AG20443 (cell line): ENCODE results near the gene PPIP5K1.
A peak's percentile ranks its signal among the peaks of the same experiment; 100 is the strongest.
"Not testable (repeated sequence)": the region's sequence is repeated elsewhere in the genome, so short reads cannot be mapped to it uniquely, and the experiment has no call there.

Source experiments
- DNase-seq: peaks from one replicate; pipeline ENCODE4 v3.0.0; 2012; ENCODE audit warnings: low spot score, mixed read lengths

PPIP5K1 gene

GRCh38 chr15:43589778-43590466, at the start of gene PPIP5K1:
Gene PPIP5K1, minus strand, starts transcription at chr15:43590208. Its CDS starts 5,704 bp downstream, at chr15:43584504.
- DNase-seq = not testable (repeated sequence)

- DNase-seq = not testable (repeated sequence)
Observed at GRCh38 chr15:43638464-43639204, 48.6 kb upstream of the PPIP5K1 start.

GRCh38 chr15:43626937-43627336, 36.9 kb upstream of the PPIP5K1 start:
- not testable (repeated sequence) for DNase-seq

DNA sequence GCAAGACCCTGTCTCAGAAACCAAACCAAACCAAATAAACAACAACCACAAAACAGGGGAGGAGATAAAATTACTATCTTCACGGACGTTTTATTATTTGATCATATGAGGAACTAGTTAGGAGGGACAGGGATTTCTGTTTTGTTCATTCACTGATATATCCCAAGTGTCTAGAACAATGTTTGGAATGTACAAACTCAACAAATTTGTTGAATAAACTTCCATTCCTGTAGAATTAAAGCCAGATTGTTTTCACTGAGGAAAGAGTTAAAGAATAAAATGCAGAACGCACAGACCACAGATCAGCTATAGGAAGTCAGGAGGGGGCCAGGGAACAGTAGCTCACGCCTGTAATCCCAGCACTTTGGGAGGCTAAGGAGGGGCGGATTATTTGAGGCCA, 35.1 kb upstream of the PPIP5K1 start:
- DNase-seq = peak; percentile 11

DNA sequence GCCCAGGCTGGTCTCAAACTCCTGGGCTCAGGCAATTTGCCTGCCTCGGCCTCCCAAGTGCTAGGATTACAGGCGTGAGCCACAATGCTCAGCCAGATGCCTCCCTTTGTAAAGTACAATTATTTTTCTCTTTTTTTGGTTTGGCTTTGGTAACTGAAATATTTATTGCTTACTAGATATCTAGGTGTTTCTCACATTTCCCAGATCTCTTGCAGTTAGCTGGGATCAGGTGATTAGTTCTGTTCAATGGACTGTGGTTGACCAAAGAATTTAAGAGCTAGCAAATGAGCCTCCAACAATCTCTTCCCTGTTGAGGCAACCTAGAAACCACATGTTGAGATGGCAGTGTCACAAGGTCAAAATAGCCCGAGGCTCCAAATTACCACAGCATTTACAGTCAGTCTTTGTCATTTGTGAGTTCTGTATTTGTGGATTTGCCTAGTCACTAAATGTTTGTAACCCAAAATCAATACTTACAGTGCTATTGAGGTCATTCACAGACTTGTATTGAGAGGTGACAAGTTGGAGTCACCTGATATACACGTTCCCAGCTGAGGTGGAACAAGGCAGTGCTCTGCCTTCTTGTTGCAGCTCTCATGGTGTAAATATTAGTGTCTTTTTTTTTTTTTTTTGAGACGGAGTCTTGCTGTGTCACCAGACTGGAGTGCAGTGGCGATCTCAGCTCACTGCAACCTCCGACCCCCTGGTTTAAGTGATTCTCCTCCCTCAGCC, 32.2 kb upstream of the PPIP5K1 start:
- DNase-seq = not testable (repeated sequence)

GRCh38 chr15:43618700-43619099, 28.7 kb upstream of the PPIP5K1 start, which contains the start of gene STRC:
Gene STRC, minus strand, starts transcription at chr15:43618800. Its CDS starts 78 bp downstream, at chr15:43618722.
- DNase-seq = not testable (repeated sequence)

- not testable (repeated sequence) for DNase-seq
Observed at GRCh38 chr15:43617750-43618149, 27.7 kb upstream of the PPIP5K1 start.

DNA sequence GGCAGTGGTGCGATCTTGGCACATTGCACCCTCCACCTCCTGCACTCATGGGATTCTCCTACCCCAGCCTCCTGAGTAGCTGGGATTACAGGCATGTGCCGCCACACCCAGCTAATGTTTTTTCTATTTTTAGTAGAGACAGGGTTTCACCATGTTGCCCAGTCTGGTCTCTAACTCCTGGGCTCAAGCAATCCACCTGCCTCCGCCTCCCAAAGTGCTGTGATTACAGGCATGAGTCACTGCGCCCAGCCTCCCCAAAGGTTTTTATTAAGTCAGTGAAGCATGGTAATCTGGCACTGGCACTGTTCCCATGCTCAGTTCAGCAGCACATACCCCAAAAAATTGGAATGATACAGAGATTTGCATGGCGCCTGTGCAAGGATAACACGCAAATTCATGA, 12.2 kb upstream of the PPIP5K1 start:
- not testable (repeated sequence) for DNase-seq

DNA sequence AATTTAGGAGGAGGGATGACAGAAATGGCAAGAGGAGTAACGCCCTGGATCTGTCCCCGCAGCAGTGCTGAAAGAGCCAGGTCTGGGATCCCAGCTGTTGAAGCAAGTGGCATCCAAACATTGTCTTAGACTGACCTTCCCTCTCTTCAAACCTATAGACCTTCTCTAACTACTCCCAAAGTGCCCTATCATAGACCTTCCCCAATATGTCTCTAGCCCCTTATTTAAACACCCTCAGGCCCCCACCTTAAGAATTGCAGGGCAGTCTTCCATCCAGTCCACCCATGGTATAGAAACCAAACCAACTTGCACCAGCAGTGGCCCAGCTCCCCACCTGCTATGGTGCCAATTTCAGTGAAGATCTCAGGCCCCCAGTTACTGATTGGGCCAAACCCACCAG, 10.2 kb upstream of the PPIP5K1 start:
- DNase-seq = not testable (repeated sequence)

DNA sequence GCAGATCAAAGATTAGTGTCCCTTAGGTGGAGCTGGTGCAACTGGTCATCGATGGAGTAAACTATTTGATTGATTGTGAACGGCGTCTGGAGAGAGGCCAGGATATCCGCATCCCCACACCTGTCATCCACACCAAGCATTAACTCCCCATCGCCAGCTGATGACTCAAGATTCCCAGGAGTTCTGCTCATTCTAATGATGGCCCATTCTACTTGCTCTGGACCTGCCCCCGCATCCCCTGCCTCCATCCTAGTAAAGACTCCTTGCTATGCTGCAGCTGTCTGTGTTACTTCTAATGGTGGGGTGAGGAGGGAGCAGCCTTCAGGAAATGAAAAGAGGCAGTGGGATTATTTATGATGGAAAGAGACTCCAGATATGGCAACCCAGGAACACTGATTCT, 9.1 kb upstream of the PPIP5K1 start:
- DNase-seq = not testable (repeated sequence)

DNA sequence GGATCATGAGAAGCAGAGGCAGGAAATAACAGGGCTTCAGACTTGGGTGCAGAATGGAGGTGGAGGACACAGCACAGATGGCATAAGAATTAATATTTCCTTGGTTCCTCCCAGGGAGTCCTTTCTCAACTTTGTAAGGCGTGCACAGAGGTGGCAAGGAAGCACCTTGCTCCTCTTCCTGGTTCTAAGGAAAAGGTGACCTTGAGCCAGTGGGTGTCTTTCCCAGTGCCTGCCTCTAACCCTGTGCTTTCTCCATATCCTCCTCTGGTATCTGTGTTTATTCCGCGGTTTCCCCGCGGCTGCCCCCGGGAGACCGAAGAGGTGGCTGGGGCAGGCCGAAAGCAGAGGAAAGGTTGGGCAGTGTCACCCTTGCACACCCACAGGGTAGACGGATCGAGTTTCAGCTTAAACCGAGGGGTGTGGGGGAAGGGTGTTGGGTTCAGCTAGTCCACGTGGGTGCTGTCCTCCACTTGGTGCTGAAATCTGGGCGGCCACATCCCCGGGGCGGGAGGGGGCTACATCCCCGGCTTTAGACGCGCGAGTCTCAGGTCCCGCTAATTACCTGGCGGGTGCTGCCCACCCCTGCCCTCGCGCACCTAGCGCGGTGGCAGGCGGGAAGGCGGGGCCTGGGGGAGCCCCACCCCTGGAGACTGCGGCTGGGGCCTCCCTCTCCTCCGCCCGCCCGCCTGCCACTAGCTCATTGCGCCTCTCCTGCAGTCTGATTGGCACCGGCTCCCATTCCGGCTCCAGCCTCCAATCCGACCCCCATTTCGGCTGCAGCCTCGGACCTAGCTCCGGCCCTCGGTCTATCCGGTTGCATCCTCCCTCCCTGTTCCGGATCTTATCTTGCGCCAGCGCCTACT, 3.6 kb upstream of the PPIP5K1 start, which contains the start of gene CKMT1B:
CKMT1B (plus strand) TSS at position 700 of the 863 bp plus-strand sequence. CDS start 192 bp downstream, outside the sequence.
- DNase-seq = not testable (repeated sequence)

GRCh38 chr15:43592841-43593240, 2.8 kb upstream of the PPIP5K1 start:
- not testable (repeated sequence) for DNase-seq

DNA sequence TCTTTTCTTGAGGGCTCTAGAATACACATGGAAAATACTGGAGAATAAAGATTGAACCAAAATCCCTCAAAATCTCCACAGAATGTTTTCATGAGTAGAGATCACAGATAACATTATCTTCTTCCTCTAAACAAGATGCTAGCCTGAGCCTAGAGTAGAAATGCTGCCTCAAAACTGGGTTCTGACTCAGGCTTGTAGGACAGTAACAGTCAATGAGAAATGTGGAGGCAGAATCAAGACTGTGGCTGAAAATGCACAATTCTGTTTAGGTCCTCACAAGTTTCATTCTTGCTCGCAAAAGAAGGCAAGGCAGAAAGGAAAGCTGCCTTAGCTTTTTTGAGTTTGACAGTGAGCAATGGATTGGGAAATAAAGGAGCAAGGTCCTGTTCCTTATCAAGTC, 15.4 kb downstream of the PPIP5K1 start:
- not testable (repeated sequence) for DNase-seq

DNA sequence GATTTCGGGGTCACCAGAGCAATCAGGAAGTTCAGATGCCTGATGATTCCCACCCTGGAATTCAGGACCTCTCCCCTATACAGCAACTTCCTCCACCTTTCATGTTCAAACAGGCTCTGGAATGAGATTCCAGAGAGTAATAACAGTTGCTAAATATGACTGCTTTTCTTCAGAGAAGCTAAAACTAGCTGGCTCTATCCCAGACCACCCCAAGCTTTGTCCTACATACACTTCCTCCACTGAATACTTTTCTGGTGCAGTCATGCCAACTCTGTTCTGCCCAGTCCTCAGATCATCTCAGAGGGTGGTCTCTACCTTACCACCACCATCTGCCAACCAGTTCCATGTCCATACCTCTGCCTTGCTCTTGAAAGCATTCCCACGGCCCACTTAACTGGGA, 23.4 kb downstream of the PPIP5K1 start:
- not testable (repeated sequence) for DNase-seq

DNA sequence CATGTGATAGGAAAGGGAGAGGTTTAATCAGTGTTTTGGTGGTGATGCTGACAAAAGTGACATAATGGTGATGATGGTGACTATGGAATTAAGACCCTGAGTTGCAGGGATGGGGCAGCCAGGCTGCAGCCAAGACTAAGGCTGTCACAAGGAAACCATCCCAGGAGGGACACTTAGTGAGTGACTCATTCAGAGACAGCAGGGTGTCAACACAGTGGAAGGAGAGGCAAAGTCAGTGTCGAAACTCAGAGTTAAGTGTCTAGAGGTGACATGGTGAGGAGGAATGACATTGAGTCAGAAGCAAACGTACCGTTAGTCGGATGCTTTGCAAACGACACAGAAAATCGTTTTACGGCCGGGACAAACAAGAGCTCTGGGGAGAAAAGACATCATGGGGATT, 26.2 kb downstream of the PPIP5K1 start:
- not testable (repeated sequence) for DNase-seq

GRCh38 chr15:43562753-43563152, 27.3 kb downstream of the PPIP5K1 start:
- DNase-seq = not testable (repeated sequence)

DNA sequence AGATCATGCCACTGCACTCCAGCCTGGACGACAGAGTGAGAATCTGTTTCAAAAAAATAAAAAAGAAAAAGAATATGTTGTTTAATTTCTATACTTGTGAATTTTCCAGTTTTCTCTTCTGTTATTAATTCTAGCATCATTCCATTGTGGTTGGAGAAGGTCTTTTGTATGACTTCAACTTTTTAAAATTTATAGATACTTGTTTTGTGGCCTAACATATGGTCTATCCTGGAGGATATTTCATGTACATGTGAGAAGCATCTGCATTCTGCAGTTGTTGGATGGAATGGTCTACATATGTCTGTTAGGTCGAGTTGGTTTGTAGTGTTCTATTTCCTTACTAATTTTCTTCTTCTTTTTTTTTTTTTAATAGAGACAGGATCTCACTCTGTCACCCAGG, 37.0 kb downstream of the PPIP5K1 start:
- DNase-seq = peak; percentile 1

DNA sequence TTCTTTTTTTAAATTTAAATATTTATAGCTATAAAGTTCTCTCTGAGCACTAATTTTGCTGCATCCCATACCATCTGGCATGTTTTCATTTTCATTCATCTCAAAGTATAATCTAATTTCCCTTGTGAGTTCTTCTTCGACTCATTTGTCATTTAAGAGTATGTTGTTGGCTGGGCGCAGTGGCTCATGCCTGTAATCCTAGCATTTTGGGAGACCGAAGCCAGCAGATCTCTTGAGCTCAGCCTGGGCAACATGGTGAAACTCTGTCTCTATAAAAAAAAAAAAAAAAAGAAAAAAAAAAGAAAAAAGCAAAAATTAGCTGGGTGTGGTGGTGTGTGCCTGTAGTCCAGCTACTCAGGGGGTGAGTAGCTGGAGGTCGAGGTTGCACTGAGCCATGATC, 37.8 kb downstream of the PPIP5K1 start:
- no peak for DNase-seq

DNA sequence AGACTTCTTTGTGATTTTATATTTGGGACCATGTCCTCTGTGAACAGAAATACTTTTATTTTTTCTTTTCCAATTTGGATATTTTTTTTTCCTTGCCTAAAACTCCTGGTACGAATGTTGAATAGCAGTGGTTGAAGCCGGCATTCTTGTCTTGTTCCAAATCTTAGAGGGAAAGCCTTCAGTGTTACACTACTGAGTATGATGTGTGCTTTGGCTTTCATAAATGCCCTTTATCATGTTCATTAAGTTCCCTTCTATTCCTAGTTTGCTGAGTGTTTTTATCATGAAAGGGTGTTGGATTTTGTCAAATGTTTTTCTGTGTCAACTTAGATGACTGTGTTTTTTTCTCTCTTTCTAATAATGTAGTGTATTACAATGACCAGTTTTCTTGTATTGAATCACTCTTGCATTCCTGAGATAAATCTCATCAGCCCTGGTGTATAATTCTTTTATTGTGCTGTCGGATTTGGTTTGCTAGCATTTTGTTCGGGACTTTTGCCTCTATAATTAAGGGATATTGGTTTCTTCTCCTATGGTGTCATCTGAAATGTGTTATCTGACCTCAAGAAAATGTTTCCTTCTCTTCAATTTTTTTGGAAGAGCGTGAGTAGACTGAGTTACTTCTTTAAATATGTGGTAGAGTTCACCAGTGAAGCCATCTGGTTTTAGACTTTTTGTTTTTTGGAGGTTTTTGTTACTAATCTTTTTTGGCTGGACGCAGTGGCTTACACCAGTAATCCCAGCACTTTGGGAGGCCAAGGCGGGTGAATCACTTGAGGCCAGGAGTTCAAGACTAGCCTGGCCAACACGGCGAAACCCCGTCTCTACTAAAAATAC, 39.3 kb downstream of the PPIP5K1 start:
- DNase-seq = peak; percentile 48

GRCh38 chr15:43547539-43547938, 42.5 kb downstream of the PPIP5K1 start:
- no peak for DNase-seq
